Measurements from ENCODE around the gene CCR7.

The CCR7 gene

GRCh38 chr17:40522250-40522960 lies 42.9 kb downstream of the CCR7 start:
- no peak for DNase-seq (ENCODE audit: low read depth)
- no peak overlapping the region for H3K4me3 ChIP-seq (ENCODE audit: low read depth, low read length)
- no peak for TF ChIP-seq CTCF (IDR thresholded peaks at IDR 0.05; ENCODE audit: insufficient read depth, low read depth, low read length, missing control alignments)

GRCh38 chr17:40520991-40521453 lies 44.2 kb downstream of the CCR7 start:
- no peak overlapping the region for H3K4me3 ChIP-seq (ENCODE audit: low read depth, low read length)
- DNase-seq (ENCODE audit: low read depth) = no peak
- no peak for TF ChIP-seq CTCF (IDR thresholded peaks at IDR 0.05; ENCODE audit: insufficient read depth, low read depth, low read length, missing control alignments)

- DNase-seq (ENCODE audit: low read depth) = no peak
- no peak for TF ChIP-seq CTCF (IDR thresholded peaks at IDR 0.05; ENCODE audit: insufficient read depth, low read depth, low read length, missing control alignments)
- no peak overlapping the region for H3K4me3 ChIP-seq (ENCODE audit: low read depth, low read length)
Observed at GRCh38 chr17:40519089-40519775, 46.0 kb downstream of the CCR7 start.

- TF ChIP-seq CTCF (IDR thresholded peaks at IDR 0.05; ENCODE audit: insufficient read depth, low read depth, low read length, missing control alignments) = no peak
- H3K4me3 ChIP-seq (ENCODE audit: low read depth, low read length) = no peak overlapping the region
- no peak for DNase-seq (ENCODE audit: low read depth)
Observed at GRCh38 chr17:40518401-40519088, 46.7 kb downstream of the CCR7 start.

GRCh38 chr17:40517981-40518380 lies 47.3 kb downstream of the CCR7 start:
- DNase-seq (ENCODE audit: low read depth) = no peak
- H3K4me3 ChIP-seq (ENCODE audit: low read depth, low read length) = no peak overlapping the region
- TF ChIP-seq CTCF (IDR thresholded peaks at IDR 0.05; ENCODE audit: insufficient read depth, low read depth, low read length, missing control alignments) = no peak

GRCh38 chr17:40517286-40517662 lies 48.0 kb downstream of the CCR7 start:
- H3K4me3 ChIP-seq (ENCODE audit: low read depth, low read length) = no peak overlapping the region
- no peak for DNase-seq (ENCODE audit: low read depth)
- TF ChIP-seq CTCF (IDR thresholded peaks at IDR 0.05; ENCODE audit: insufficient read depth, low read depth, low read length, missing control alignments) = no peak

All from GM12865 (cell line).